K562 (cell line): ENCODE results near the gene GAB1. TPM values are rescaled to one million over a fixed set of nuclear protein-coding genes. Genes with fewer than 3 reads are reported as not detected.

ENCODE experiments used
- ATAC-seq: fragments of 200-7000 bp; cut with Tn5 transposase; 3 replicates; pipeline ENCODE4 v1.9.1; 2020; ENCODE audit warnings: moderate library complexity
- BruUV-seq: library from RNA; stranded (reverse); fragments of 400-500 nt; replicated peaks from 2 replicates; lab custom pipeline; 2021; lab: Mats Ljungman, UMichigan
- CTCF ChIA-PET: fragments of 300-600 bp; formaldehyde crosslinking; extraction: SDS; loops from one replicate; lab custom pipeline; 2021; ENCODE audit warnings: low intra/inter-chr PET ratio; lab: Yijun Ruan, JAX
- POLR2A ChIA-PET: fragments of 300-600, 350-650 bp; sonication (Branson Sonifier 250); formaldehyde crosslinking; extraction: SDS; loops from one replicate; lab custom pipeline; 2021; ENCODE audit warnings: antibody characterized with exemption, inconsistent platforms; lab: Yijun Ruan, JAX
- DNase-seq, 4 experiments: peaks; one replicate each; pipeline versions ENCODE4 v3.0.0 to v3.0.0-alpha.2; 2011 to 2018; ENCODE audit warnings: low spot score in 3 of 4, mixed read lengths in 3 of 4; ENCODE audit errors: extremely low read depth in 1 of 4
- FAIRE-seq: peaks from 2 replicates; lab custom pipeline; 2011; peaks lifted over from hg19 to GRCh38; lab: Jason Lieb, UNC
- H2AFZ ChIP-seq: 2 replicates; pipeline ENCODE4 v1.6.0; 2011; ENCODE audit warnings: low read depth, low read length, control low read depth, inconsistent platforms
- H3K27ac ChIP-seq: fragments of 200-600 bp; 3 replicates; pipeline ENCODE4 v1.8.0; 2011; ENCODE audit warnings: low read depth, mild to moderate bottlenecking, control low read depth, inconsistent platforms, low read length, moderate library complexity, mixed read lengths; ENCODE audit errors: extremely low read depth
- H3K27me3 ChIP-seq, 2 experiments: fragments of 300-600 bp in 1 of 2; 2 replicates in 1 of 2; 3 replicates in 1 of 2; pipeline versions ENCODE4 v1.6.0 to v1.8.0; 2011; ENCODE audit warnings: inconsistent platforms in 2 of 2, low read length in 2 of 2, mild to moderate bottlenecking in 1 of 2, mixed read lengths in 1 of 2, moderate library complexity in 1 of 2; ENCODE audit not compliant: control insufficient read depth in 2 of 2, insufficient read depth in 2 of 2
- H3K36me3 ChIP-seq: fragments of 300-600 bp; 3 replicates; pipeline ENCODE4 v1.8.0; 2011; ENCODE audit warnings: mild to moderate bottlenecking, low read length, inconsistent platforms; ENCODE audit not compliant: control insufficient read depth, insufficient read depth
- H3K4me1 ChIP-seq, 2 experiments: fragments of 200-600 bp in 1 of 2; replicated peaks in 1 of 2; 2 replicates in 1 of 2; 3 replicates in 1 of 2; pipeline versions ENCODE4 v1.5.1 to v1.8.0; 2011; ENCODE audit warnings: inconsistent platforms in 2 of 2, low read length in 2 of 2, mild to moderate bottlenecking in 1 of 2, mixed read lengths in 1 of 2, moderate library complexity in 1 of 2; ENCODE audit not compliant: control insufficient read depth in 2 of 2, insufficient read depth in 2 of 2
- H3K4me2 ChIP-seq: 2 replicates; pipeline ENCODE4 v1.6.1; 2011; ENCODE audit warnings: low read length, control low read depth, inconsistent platforms, mixed read lengths; ENCODE audit not compliant: insufficient read depth
- H3K4me3 ChIP-seq: fragments of 200-600 bp; sonication (generic), shearing (Covaris generic); 2 replicates; pipeline ENCODE4 v1.5.1; 2016; ENCODE audit warnings: control low read depth, inconsistent platforms
- H3K79me2 ChIP-seq: fragments of 200-600 bp; 3 replicates; pipeline ENCODE4 v1.8.0; 2011; ENCODE audit warnings: low read length, inconsistent platforms; ENCODE audit not compliant: control insufficient read depth, insufficient read depth
- H3K9ac ChIP-seq, 2 experiments: 2 replicates each; pipeline versions ENCODE4 v1.6.0 to v1.6.1; 2011; ENCODE audit warnings: low read depth in 2 of 2, low read length in 2 of 2, control low read depth in 1 of 2, inconsistent platforms in 1 of 2, mild to moderate bottlenecking in 1 of 2, mixed read lengths in 1 of 2; ENCODE audit not compliant: insufficient read depth in 1 of 2
- H3K9me1 ChIP-seq: one replicate; pipeline ENCODE4 v1.6.0; 2011; ENCODE audit warnings: inconsistent platforms, mild to moderate bottlenecking, low read length, moderate library complexity; ENCODE audit not compliant: control insufficient read depth, insufficient read depth
- H3K9me3 ChIP-seq: replicated peaks from 2 replicates; pipeline ENCODE4 v1.5.1; 2011; ENCODE audit warnings: low read depth, low read length, inconsistent platforms; ENCODE audit not compliant: control insufficient read depth, insufficient read depth
- H4K20me1 ChIP-seq: replicated peaks from 2 replicates; pipeline ENCODE4 v1.6.1; 2011; ENCODE audit warnings: low read length, inconsistent platforms, mixed read lengths; ENCODE audit not compliant: control insufficient read depth, insufficient read depth
- ARID1B ChIP-seq: fragments of 450-650 bp; IDR thresholded peaks from 2 replicates; pipeline ENCODE4 v1.6.1; 2016; ENCODE audit warnings: antibody characterized with exemption, mild to moderate bottlenecking, inconsistent platforms
- BDP1 ChIP-seq: IDR thresholded peaks from 3 replicates; pipeline ENCODE4 v1.6.1; 2011; ENCODE audit not compliant: insufficient read length, insufficient read depth
- E2F3 ChIP-seq: fragments of 250-450 bp; sonication (Bioruptor Pico); IDR thresholded peaks from 2 replicates; pipeline ENCODE4 v1.4.0; 2020; ENCODE audit warnings: mild to moderate bottlenecking
- MYBL2 ChIP-seq, 2 experiments: fragments of 450-650 bp in 1 of 2; sonication (generic) in 1 of 2; formaldehyde crosslinking in 1 of 2; IDR thresholded peaks; 2 replicates each; pipeline versions ENCODE4 v1.6.1 to v1.8.1; 2017 to 2022; ENCODE audit warnings: borderline replicate concordance in 1 of 2, inconsistent platforms in 1 of 2, low read depth in 1 of 2, mild to moderate bottlenecking in 1 of 2, missing genetic modification reagents in 1 of 2, moderate library complexity in 1 of 2
- RAD21 ChIP-seq, 2 experiments: fragments of 250-450 bp in 1 of 2; fragments of 450-650 bp in 1 of 2; sonication (Bioruptor Pico) in 1 of 2; formaldehyde crosslinking in 1 of 2; IDR thresholded peaks in 1 of 2; conservative IDR thresholded peaks in 1 of 2; 2 replicates each; pipeline versions ENCODE4 v1.4.0 to v1.8.0; 2020 to 2022; ENCODE audit warnings: mild to moderate bottlenecking in 2 of 2, moderate library complexity in 1 of 2
- SREBF1 ChIP-seq: fragments of 150-350 bp; IDR thresholded peaks from 2 replicates; pipeline ENCODE4 v1.6.1; 2014; ENCODE audit warnings: antibody characterized with exemption, low read depth, low read length, borderline replicate concordance
- ZNF668 ChIP-seq: fragments of 250-450 bp; sonication (Bioruptor Pico); IDR thresholded peaks from 2 replicates; pipeline ENCODE4 v1.8.0; 2022; ENCODE audit warnings: mild to moderate bottlenecking, inconsistent platforms
- ZZZ3 ChIP-seq: fragments of 450-650 bp; IDR thresholded peaks from 2 replicates; pipeline ENCODE4 v1.6.1; 2016; ENCODE audit warnings: antibody characterized with exemption, mild to moderate bottlenecking, moderate library complexity
- WGBS: fragments of 100-300 bp; shearing (Covaris generic); methylation state at CpG from one replicate; pipeline ENCODE4 v1.1.6; 2016; ENCODE audit warnings: low coverage, mixed read lengths; ENCODE audit not compliant: insufficient coverage; ENCODE audit errors: missing lambda C conversion rate; 5-methylcytosine and 5-hydroxymethylcytosine counted together
- in situ Hi-C: fragments of 300-500 bp; cut with MboI; formaldehyde crosslinking; loops from 4 replicates; pipeline ENCODE4 v1.15.0; 2018; ENCODE audit warnings: inconsistent platforms, mixed read lengths
- intact Hi-C: fragments of 100-400 bp; cut with micrococcal nuclease; formaldehyde crosslinking; loops from 2 replicates; pipeline ENCODE4 v1.14.2; 2022
- polyA plus RNA-seq, 8 experiments: library from polyadenylated mRNA; depleted of rRNA in 4 of 8; stranded (reverse) in 5 of 8; unstranded in 3 of 8; fragments of >200 nt; fragmentation: Nextera tagmentation in 2 of 8; fragmentation: Illumina TruSeq in 1 of 8; extraction: Ambion mirVana in 2 of 8; extraction: Trizol in 1 of 8; gene quantifications; 2 replicates each; pipeline versions ENCODE4 v1.2.1 to v1.2.3, GENCODE V29; 2011 to 2014; ENCODE audit warnings: inconsistent platforms in 1 of 8, missing spikeins in 1 of 8
- total RNA-seq, 7 experiments: library from RNA; depleted of rRNA in 6 of 7; stranded (reverse); fragments of >200 nt in 6 of 7; fragmentation: Illumina TruSeq in 2 of 7; extraction: Trizol in 2 of 7; gene quantifications; 2 replicates each; pipeline versions ENCODE4 v1.2.1 to v1.2.3, GENCODE V29; 2011 to 2021; ENCODE audit warnings: low replicate concordance in 1 of 7
- TF ChIP-seq, protein P1 (sequence below): sonication (generic); formaldehyde crosslinking; IDR thresholded peaks from 2 replicates; pipeline ENCODE4 v1.8.0; 2022; ENCODE audit warnings: mild to moderate bottlenecking, missing genetic modification reagents
- TF ChIP-seq, protein P2 (sequence below): fragments of 250-450 bp; sonication (Bioruptor Pico); IDR thresholded peaks from 2 replicates; pipeline ENCODE4 v1.5.0; 2021; ENCODE audit warnings: mild to moderate bottlenecking, moderate library complexity
- TF ChIP-seq, protein P3 (sequence below): fragments of 250-450 bp; sonication (Bioruptor Pico); IDR thresholded peaks from 2 replicates; pipeline ENCODE4 v1.5.1; 2021; ENCODE audit warnings: mild to moderate bottlenecking

The GAB1 gene
- total and polyA plus RNA-seq, 9 of the 15 experiments (the other 6 are each of a cell fraction or from before 2014, with no cell fraction given), result 1.3 to 14.6 (median 7.5) TPM

DNA sequence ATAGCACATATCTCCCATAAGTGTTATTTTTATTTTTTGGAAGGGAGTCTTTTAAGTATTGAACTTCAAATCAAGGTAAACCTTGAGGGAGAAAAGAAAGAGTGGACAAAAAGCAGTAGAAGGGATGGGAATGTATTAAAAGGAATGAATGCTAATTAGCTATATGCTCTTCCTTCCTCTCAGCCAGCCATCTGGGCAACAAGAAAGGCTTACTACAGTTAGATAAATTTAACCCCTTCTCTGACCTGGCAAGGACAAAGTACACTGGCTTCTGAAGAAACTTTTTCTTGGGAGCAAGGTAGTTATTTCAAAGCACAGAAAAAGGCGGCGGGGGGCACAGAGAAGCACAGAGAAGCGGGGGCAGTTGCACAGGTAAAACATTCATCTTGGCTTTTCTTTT, 54.6 kb downstream of the GAB1 start:
- in situ Hi-C loops, result no loop called here
- BruUV-seq, result no TSS peak

More for the DNA sequence above, 54.6 kb downstream of the GAB1 start:
- intact Hi-C loops, result no loop called here
- H3K27me3 ChIP-seq, result no peaks in the 10 kb centered on the region
- H4K20me1 ChIP-seq, result 0 out of 2 replicates have a peak, but pooled peaks cover 4% of the 10 kb centered on the region
- 100% methylated on average over 3 of the region's 3 CpGs for WGBS
- H3K4me1 ChIP-seq, result peaks cover 0 to 3% of the 10 kb centered on the region in 2 experiments; a peak in 2 of 5 replicates
- TF ChIP-seq, protein P1, sequence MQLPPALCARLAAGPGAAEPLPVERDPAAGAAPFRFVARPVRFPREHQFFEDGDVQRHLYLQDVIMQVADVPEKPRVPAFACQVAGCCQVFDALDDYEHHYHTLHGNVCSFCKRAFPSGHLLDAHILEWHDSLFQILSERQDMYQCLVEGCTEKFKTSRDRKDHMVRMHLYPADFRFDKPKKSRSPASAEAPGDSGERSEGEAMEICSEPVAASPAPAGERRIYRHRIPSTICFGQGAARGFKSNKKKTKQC, result no peak
- TF ChIP-seq SREBF1 (no peak), E2F3 (CRISPR knock-in tag) (no peak), ARID1B (no peak), ZNF668 (no peak), ZZZ3 (no peak), MYBL2 (IDR thresholded peaks at IDR 0.05; ENCODE audit: low read depth) (no peak), MYBL2 (CRISPR knock-in tag; IDR thresholded peaks at IDR 0.05; ENCODE audit: borderline replicate concordance) (no peak), BDP1 (no peak), RAD21 (CRISPR knock-in tag; conservative IDR thresholded peaks at IDR 0.05 in 1 of 2, IDR thresholded peaks at IDR 0.05 in 1 of 2) (no peak)
- TF ChIP-seq, protein P2, sequence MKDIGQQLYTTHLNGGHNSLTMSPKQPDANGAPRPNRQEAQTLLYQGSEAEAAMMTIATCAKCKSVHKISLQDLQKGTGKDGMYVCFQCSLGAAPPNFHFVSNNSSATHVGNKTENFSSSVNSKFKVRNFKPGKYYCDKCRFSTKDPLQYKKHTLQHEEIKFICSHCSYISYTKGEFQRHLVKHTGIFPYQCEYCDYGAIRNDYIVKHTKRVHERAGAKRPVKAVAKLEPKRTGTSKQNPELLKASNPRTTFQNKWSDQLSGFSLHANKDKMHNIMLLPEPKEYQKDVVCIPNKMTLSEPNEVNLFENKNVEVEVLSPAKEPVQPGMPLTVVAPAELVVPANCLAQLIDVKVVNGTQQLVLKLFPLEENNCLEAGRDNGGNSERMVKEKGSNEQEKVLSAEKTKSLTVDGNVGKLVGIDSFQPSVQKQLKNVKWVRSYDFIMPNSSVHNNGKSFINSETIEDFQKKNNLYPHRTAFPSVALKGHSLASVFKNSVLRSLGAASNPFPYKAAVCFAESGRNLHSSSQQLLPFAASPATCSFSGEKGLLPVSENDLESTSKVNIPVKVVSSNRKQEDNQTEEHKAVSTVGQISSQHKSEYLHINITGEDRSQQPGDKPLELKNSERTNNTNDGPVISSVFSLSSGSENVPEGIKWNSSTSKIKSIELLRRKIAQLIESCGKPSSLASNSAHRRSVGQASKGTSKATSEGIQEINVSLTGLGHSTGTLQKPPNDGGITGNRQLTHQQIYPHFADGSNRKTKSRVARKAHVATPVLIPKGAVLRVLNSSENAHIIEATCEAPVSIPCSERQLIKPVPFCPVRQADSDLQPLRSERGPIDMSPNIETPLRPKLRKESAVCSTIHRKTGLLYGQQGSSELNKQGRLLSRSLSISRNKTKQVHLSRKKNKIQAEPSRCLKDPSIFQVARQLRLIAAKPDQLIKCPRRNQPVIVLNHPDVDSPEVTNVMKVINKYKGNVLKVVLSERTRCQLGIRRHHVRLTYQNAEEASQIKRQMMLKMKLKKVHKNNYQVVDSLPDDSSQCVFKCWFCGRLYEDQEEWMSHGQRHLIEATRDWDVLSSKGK (CRISPR knock-in tag), result no peak
- TF ChIP-seq, protein P3, sequence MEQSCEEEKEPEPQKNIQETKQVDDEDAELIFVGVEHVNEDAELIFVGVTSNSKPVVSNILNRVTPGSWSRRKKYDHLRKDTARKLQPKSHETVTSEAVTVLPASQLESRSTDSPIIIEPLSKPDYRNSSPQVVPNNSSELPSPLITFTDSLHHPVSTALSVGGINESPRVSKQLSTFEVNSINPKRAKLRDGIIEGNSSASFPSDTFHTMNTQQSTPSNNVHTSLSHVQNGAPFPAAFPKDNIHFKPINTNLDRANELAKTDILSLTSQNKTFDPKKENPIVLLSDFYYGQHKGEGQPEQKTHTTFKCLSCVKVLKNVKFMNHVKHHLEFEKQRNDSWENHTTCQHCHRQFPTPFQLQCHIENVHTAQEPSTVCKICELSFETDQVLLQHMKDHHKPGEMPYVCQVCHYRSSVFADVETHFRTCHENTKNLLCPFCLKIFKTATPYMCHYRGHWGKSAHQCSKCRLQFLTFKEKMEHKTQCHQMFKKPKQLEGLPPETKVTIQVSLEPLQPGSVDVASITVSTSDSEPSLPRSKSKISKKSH (CRISPR knock-in tag), result no peak
- FAIRE-seq (no peak), ATAC-seq (no peak), DNase-seq (no peak)
- H3K9me1 ChIP-seq, result no peaks in the 10 kb centered on the region
- no peak overlapping the region for H3K9ac ChIP-seq
- H3K27ac ChIP-seq, result no peak overlapping the region
- no peak overlapping the region for H3K4me3 ChIP-seq
- CTCF ChIA-PET, result no interaction called here
- H2AFZ ChIP-seq, result no peak overlapping the region
- no peaks in the 10 kb centered on the region; the same call in 2 of the 3 replicates for H3K36me3 ChIP-seq
- POLR2A ChIA-PET, result interaction anchor here (0.6 kb wide), 1 partner anchor 21 kb away, joined by 4 read pairs; no protein-coding TSS in a partner anchor
- no peaks in the 10 kb centered on the region for H3K9me3 ChIP-seq
- peaks cover 14% of the 10 kb centered on the region; the same call in 2 of the 3 replicates for H3K79me2 ChIP-seq
- H3K4me2 ChIP-seq, result no peak overlapping the region
